ENCODE measurements around the gene TMTC1. TPM values are rescaled to one million over a fixed set of nuclear protein-coding genes. Genes with fewer than 3 reads are reported as not detected.

The TMTC1 gene
- total and polyA plus RNA-seq, 5 experiments from 2014 or later = not detected

DNA sequence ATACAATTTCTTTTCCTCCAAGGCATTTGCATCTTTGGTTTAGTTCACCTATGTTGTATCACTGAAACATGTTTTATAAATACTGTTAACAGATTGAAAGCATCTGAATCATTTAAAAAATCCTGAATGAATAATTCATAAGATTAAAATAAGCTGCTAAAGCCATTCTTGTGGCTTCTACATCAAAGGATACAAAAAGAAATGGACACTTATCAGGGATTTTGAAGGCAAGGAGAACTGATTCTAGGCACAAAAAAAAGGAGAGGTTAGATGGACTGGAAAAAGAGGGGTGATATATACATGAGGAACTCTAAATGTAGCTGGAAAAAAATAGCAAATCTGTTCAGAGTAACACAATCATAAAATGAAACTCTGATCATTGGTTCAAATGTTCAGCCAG, 280.5 kb downstream of the TMTC1 start:
- DNase-seq = no peak
- H3K9me3 Mint-ChIP-seq = no peaks in the 10 kb centered on the region
- H3K27me3 Mint-ChIP-seq = peaks cover 5 to 19% (median 10%) of the 10 kb centered on the region in 5 donors
- POLR2A ChIA-PET = no interaction called here
- no peak overlapping the region for H3K27ac Mint-ChIP-seq
- H3K4me1 Mint-ChIP-seq = peaks cover 0 to 2% (median 0%) of the 10 kb centered on the region in 4 donors
- no peaks in the 10 kb centered on the region for H3K36me3 Mint-ChIP-seq
- H3K4me3 Mint-ChIP-seq = no peak overlapping the region
- ATAC-seq = no peak

DNA sequence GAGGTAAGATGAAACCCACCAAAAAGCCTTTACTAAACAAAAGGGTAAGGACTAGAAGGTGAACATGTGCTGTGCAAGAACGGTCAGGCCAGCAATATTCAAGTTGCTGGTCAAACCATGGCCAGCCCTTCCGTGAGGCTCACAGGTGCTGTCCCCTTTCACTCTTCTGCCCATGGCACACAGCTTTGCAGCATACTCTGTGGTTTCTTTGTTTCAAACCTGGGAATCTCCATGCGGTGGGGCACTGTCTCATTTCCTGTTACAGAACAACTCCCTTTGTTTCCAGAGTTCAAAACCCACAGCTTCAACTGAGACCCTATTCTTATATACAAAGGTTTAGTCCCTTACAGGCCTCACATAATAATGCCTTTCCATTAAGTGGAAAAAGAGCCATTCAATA, 284.5 kb downstream of the TMTC1 start:
- Mint-ChIP-seq H3K9me3 (no peaks in the 10 kb centered on the region), H3K27me3 (peaks cover 0 to 20% (median 9%) of the 10 kb centered on the region in 5 donors), H3K4me3 (no peak overlapping the region), H3K27ac (no peak overlapping the region), H3K36me3 (no peaks in the 10 kb centered on the region), H3K4me1 (peaks cover 0 to 2% (median 0%) of the 10 kb centered on the region in 4 donors)
- POLR2A ChIA-PET = no interaction called here
- DNase-seq = no peak
- no peak for ATAC-seq

DNA sequence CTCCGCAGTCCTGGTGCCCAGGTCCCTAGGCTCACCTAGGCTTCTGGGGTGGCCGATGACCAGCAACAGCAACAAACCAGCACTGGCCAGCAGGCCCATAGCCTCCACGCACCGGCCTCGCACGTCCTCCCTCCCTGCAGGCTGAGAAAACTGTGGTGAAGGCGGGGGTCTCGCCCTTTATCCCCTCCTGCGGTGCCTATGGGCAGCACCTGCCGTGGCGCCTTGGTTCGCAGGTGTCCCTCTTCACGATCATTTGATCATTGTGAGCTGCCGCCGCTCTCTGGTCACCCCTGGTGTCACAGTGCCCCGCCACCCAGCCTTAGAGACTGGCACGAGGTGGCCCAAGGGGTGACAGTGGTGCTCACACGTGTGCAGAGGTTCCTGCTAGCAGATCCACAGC, 286.2 kb downstream of the TMTC1 start, which contains the start of gene OVCH1:
OVCH1 (minus strand) TSS at position 99 of the 400 bp plus-strand sequence; CDS start at position 99, 0 bp downstream.
- H3K4me3 Mint-ChIP-seq = no peak within 1 kb of the TSS
- no peaks in the 10 kb centered on the region for H3K36me3 Mint-ChIP-seq
- ATAC-seq = no peak
- no peaks in the 10 kb centered on the region for H3K9me3 Mint-ChIP-seq
- H3K27me3 Mint-ChIP-seq = peaks cover 2 to 17% (median 12%) of the 10 kb centered on the region in 5 donors
- DNase-seq = no peak
- POLR2A ChIA-PET = no interaction called here
- H3K4me1 Mint-ChIP-seq = peaks cover 0 to 2% (median 0%) of the 10 kb centered on the region in 4 donors
- H3K27ac Mint-ChIP-seq = no peak within 1 kb of the TSS

DNA sequence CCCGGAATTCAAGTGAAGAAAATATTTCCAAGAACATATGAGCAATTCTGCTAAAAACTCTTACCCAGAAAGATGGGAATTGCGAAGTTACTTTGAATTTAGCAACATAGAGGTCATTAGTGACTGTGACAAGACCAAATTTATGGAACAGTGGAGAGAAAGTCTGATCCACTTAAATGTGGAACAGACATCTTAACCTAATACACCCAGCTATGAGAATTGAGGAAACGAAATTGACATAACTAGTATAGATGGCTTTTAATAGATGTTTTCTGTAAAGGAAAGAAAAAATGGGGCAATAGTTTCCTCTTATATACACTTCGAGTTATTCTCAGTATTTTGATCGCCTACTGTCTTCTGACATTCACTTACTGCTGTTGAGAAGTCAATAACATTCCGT, 290.9 kb downstream of the TMTC1 start:
- H3K27me3 Mint-ChIP-seq = peaks cover 13 to 34% (median 23%) of the 10 kb centered on the region in 5 donors
- H3K27ac Mint-ChIP-seq = no peak overlapping the region
- no peak overlapping the region for H3K4me3 Mint-ChIP-seq
- ATAC-seq (no peak), DNase-seq (no peak)
- no peaks in the 10 kb centered on the region for H3K36me3 Mint-ChIP-seq
- H3K4me1 Mint-ChIP-seq = no peaks in the 10 kb centered on the region
- POLR2A ChIA-PET = no interaction called here
- no peaks in the 10 kb centered on the region for H3K9me3 Mint-ChIP-seq

DNA sequence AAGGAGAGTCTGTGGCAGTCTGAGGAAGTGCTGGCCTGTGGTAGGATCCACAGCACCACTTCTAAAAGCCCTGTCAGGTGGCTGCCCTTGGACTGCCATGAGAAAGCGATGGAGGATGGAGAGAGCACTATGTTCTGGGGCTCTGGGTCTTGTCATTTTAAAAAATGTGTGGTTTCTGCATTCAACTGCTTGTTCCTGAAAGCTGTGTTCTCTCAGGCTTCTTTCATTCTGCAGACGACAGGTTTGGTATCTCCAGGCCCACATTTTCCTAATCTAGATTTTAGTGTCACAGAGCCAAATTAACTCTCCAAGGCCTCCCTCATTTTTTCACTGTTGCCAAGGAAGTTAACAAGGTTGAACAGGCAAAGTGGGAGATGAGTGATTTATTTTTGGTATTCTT, 296.8 kb downstream of the TMTC1 start:
- ATAC-seq (no peak), DNase-seq (no peak)
- POLR2A ChIA-PET = no interaction called here
- no peak overlapping the region for H3K4me3 Mint-ChIP-seq
- H3K4me1 Mint-ChIP-seq = no peaks in the 10 kb centered on the region
- no peaks in the 10 kb centered on the region for H3K36me3 Mint-ChIP-seq
- no peak overlapping the region for H3K27ac Mint-ChIP-seq
- no peaks in the 10 kb centered on the region for H3K9me3 Mint-ChIP-seq
- peaks cover 13 to 40% (median 15%) of the 10 kb centered on the region in 5 donors for H3K27me3 Mint-ChIP-seq

DNA sequence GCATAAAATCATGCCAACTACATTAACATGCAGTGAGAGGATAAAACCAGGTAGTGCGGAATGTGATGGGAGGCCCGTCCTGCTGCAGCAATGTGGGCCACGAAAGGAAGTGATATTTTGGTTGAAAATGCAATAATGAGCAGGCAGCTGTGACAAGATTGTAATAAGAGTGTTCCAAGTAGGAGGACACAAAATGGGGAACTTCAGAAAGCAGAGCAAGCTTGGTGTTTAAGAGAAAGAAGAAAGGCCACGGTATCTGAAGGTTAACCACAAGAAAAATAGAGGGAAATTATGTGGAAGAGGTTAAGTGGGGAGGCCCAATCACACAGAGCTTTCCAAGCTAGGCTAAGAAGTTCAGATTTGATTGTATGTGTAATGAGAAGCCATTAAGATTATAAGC, 320.5 kb downstream of the TMTC1 start:
- peaks cover 0 to 2% (median 0%) of the 10 kb centered on the region in 4 donors for H3K4me1 Mint-ChIP-seq
- peaks cover 0 to 8% (median 7%) of the 10 kb centered on the region in 5 donors for H3K27me3 Mint-ChIP-seq
- H3K4me3 Mint-ChIP-seq = no peak overlapping the region
- H3K27ac Mint-ChIP-seq = no peak overlapping the region
- no peaks in the 10 kb centered on the region for H3K36me3 Mint-ChIP-seq
- no peak for ATAC-seq
- H3K9me3 Mint-ChIP-seq = peaks cover 0 to 4% (median 0%) of the 10 kb centered on the region in 9 donors
- no peak for DNase-seq
- POLR2A ChIA-PET = no interaction called here

DNA sequence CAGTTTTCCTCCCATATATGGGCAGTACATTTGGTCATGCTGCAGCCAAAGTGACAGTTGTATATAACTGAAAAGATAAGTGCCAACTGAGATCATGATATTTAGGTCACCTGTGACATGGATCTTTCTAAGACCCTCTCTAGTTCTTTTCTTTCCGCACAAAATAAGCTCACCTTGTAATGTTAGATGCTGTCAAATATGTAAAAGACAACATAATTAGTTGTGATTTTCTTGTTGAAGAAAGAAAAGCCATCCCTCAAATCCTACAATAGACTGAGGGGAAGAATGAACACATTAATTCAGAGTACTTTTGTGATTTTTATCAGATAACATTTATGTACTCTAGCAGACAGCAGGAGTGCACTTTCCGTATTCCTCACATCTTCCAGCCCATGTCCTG, 323.7 kb downstream of the TMTC1 start:
- no peaks in the 10 kb centered on the region for H3K36me3 Mint-ChIP-seq
- no peak for DNase-seq
- ATAC-seq = no peak
- POLR2A ChIA-PET = no interaction called here
- H3K27me3 Mint-ChIP-seq = peaks cover 0 to 8% (median 4%) of the 10 kb centered on the region in 5 donors
- H3K4me1 Mint-ChIP-seq = peaks cover 0 to 2% (median 0%) of the 10 kb centered on the region in 4 donors
- H3K27ac Mint-ChIP-seq = no peak overlapping the region
- no peaks in the 10 kb centered on the region for H3K9me3 Mint-ChIP-seq
- H3K4me3 Mint-ChIP-seq = no peak overlapping the region

DNA sequence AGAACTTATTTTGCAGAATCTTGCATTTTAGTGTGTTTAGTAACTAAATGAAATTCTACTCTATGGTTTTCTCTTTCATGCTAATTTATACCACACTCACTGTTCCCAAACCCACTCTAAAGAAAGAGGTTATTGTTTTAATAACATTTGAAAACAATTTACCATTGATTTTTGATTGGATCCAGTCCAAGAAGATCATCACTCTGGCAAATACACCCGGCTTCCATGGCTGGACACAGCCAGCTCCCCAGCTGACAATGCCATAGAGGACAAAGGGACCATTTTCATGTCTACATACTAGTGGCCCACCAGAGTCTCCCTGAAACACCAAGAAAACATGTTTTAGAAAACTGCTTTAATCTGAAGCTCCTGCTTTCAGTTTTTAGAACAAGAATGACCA, 328.7 kb downstream of the TMTC1 start:
- no peak for ATAC-seq
- Mint-ChIP-seq H3K9me3 (no peaks in the 10 kb centered on the region), H3K36me3 (no peaks in the 10 kb centered on the region), H3K4me3 (no peak overlapping the region), H3K4me1 (peaks cover 0 to 2% (median 0%) of the 10 kb centered on the region in 4 donors), H3K27me3 (peaks cover 12 to 30% (median 15%) of the 10 kb centered on the region in 5 donors), H3K27ac (no peak overlapping the region)
- POLR2A ChIA-PET = no interaction called here
- no peak for DNase-seq

DNA sequence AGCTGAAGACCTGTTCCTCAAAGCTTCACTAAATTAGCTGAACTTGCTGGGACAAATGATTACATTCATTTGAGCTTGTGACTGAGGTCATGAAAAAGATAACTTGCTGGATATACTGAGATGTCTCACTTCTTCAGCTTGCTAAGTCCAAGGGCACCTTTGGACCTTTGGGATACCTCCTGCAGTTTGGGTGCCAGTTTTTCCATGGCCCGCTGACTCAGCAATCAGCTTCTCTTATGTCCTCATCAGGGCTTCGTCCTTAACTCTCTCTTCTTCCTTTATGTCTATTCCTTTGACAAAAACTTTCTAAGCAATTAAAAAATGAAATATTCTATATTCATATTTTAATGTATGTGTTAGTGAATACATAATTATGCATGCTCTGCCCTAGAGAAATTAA, 331.9 kb downstream of the TMTC1 start:
- peaks cover 0 to 2% (median 0%) of the 10 kb centered on the region in 4 donors for H3K4me1 Mint-ChIP-seq

More for the DNA sequence above, 331.9 kb downstream of the TMTC1 start:
- Mint-ChIP-seq H3K27ac (no peak overlapping the region), H3K4me3 (no peak overlapping the region), H3K36me3 (no peaks in the 10 kb centered on the region), H3K9me3 (peaks cover 0 to 2% (median 0%) of the 10 kb centered on the region in 9 donors), H3K27me3 (peaks cover 11 to 36% (median 24%) of the 10 kb centered on the region in 5 donors)
- no peak for ATAC-seq
- no peak for DNase-seq
- POLR2A ChIA-PET = no interaction called here
